Limb (tissue), 2 donors: Measurements from ENCODE around the gene VGF.
"Not testable (repeated sequence)": the region's sequence is repeated elsewhere in the genome, so short reads cannot be mapped to it uniquely, and the experiment has no call there.

Source experiments
- DNase-seq, 2 donors: peaks; one replicate each; pipeline ENCODE4 v3.0.0-alpha.2; 2016; ENCODE audit errors: extremely low spot score in 2 of 2

Gene VGF

GRCh38 chr7:101140339-101140699, 25.1 kb downstream of the VGF start:
- no peak for DNase-seq

GRCh38 chr7:101138213-101138870, 27.0 kb downstream of the VGF start:
- peak in 1 of 2 donors; percentile 74 for DNase-seq

GRCh38 chr7:101137651-101138212, 27.6 kb downstream of the VGF start:
- DNase-seq = no peak

- DNase-seq = no peak
These were observed 30.9 kb downstream of the VGF start for GRCh38 chr7:101134399-101134980.

GRCh38 chr7:101133621-101134398, 31.6 kb downstream of the VGF start:
- DNase-seq = no peak

- DNase-seq = not testable (repeated sequence)
These were observed 32.5 kb downstream of the VGF start for GRCh38 chr7:101132626-101133600.

GRCh38 chr7:101129603-101130117, 35.7 kb downstream of the VGF start:
- no peak for DNase-seq

GRCh38 chr7:101128040-101128834, 37.1 kb downstream of the VGF start:
- DNase-seq = no peak

- no peak for DNase-seq
These were observed 37.8 kb downstream of the VGF start for GRCh38 chr7:101127460-101128039.

GRCh38 chr7:101126651-101127459, 38.5 kb downstream of the VGF start, which contains the start of gene SERPINE1:
Gene SERPINE1, plus strand, starts transcription at chr7:101127104. Its CDS starts 1,290 bp downstream, at chr7:101128394.
- peak; percentile 87 to 94 for DNase-seq

GRCh38 chr7:101125989-101126650, 39.2 kb downstream of the VGF start:
- peak; percentile 56 to 78 for DNase-seq

GRCh38 chr7:101124376-101125056, 40.9 kb downstream of the VGF start:
- DNase-seq = peak in 1 of 2 donors; percentile 36

GRCh38 chr7:101123703-101124068, 41.7 kb downstream of the VGF start:
- DNase-seq = no peak

GRCh38 chr7:101122933-101123702, 42.3 kb downstream of the VGF start:
- DNase-seq = no peak

- peak; percentile 83 to 91 for DNase-seq
These were observed 43.1 kb downstream of the VGF start for GRCh38 chr7:101121991-101122932.

GRCh38 chr7:101121631-101121990, 43.8 kb downstream of the VGF start:
- not testable (repeated sequence) for DNase-seq
